Liver (tissue), 3 donors: Measurements from ENCODE around the gene WDR31.

Experiments
- CTCF ChIP-seq: fragments of 150-350 bp; IDR thresholded peaks from 2 replicates; pipeline ENCODE4 v1.5.1; 2017; ENCODE audit warnings: improper control_type of control experiment, low read depth, low read length; ENCODE audit not compliant: missing input control
- GABPA ChIP-seq, 2 donors: IDR thresholded peaks in 1 of 2; conservative IDR thresholded peaks in 1 of 2; 2 replicates each; pipeline ENCODE4 v1.6.1; 2016; ENCODE audit warnings: antibody characterized with exemption in 2 of 2, mild to moderate bottlenecking in 1 of 2, moderate library complexity in 1 of 2
- HNF4A ChIP-seq, 2 donors: conservative IDR thresholded peaks; 2 replicates each; pipeline ENCODE4 v1.6.1; 2016; ENCODE audit warnings: antibody characterized with exemption in 2 of 2, mild to moderate bottlenecking in 2 of 2
- YY1 ChIP-seq: IDR thresholded peaks from 2 replicates; pipeline ENCODE4 v1.6.1; 2016; ENCODE audit warnings: antibody characterized with exemption, mild to moderate bottlenecking
- donor health status: healthy.
- donor health status: healthy.

- no peak for TF ChIP-seq CTCF
- TF ChIP-seq YY1 = no peak
- TF ChIP-seq GABPA (IDR thresholded peaks at IDR 0.05 in 1 of 2, conservative IDR thresholded peaks at IDR 0.05 in 1 of 2) = no peak
- no peak for TF ChIP-seq HNF4A (conservative IDR thresholded peaks at IDR 0.05)
Observed at GRCh38 chr9:113319054-113319453, 21.0 kb downstream of the WDR31 start.
